ENCODE measurements around the gene RARB. TPM values are rescaled to one million over a fixed set of nuclear protein-coding genes. Genes with fewer than 3 reads are reported as not detected.

Gene RARB
- total RNA-seq, 2 experiments from 2014 or later, result not detected

GRCh38 chr3:25385807-25386460 lies 42.1 kb upstream of the RARB start:
- DNase-seq (no peak), ATAC-seq (no peak)
- no peaks in the 10 kb centered on the region for H3K36me3 Mint-ChIP-seq (ENCODE audit: low read depth)
- TF ChIP-seq CTCF (IDR thresholded peaks at IDR 0.05), result no peak
- H3K27me3 Mint-ChIP-seq, result peaks cover 4% of the 10 kb centered on the region
- H3K9me3 Mint-ChIP-seq, result no peaks in the 10 kb centered on the region
- H3K4me3 Mint-ChIP-seq, result no peak overlapping the region
- intact Hi-C loops (cut with micrococcal nuclease), result no loop called here
- H3K27ac Mint-ChIP-seq, result no peak overlapping the region
- no peaks in the 10 kb centered on the region for H3K4me1 Mint-ChIP-seq (ENCODE audit: low read depth)
- ChIA-PET POLR2A (no interaction called here), CTCF (no interaction called here)

- peaks cover 4% of the 10 kb centered on the region for H3K9me3 Mint-ChIP-seq
- ChIA-PET CTCF (no interaction called here), POLR2A (no interaction called here)
Observed at GRCh38 chr3:25386686-25387255, 41.3 kb upstream of the RARB start.

GRCh38 chr3:25390605-25391004 lies 37.5 kb upstream of the RARB start:
- TF ChIP-seq CTCF (IDR thresholded peaks at IDR 0.05), result no peak
- intact Hi-C loops (cut with micrococcal nuclease), result no loop called here
- Mint-ChIP-seq H3K36me3 (ENCODE audit: low read depth) (no peaks in the 10 kb centered on the region), H3K27me3 (peaks cover 4% of the 10 kb centered on the region), H3K4me1 (ENCODE audit: low read depth) (no peaks in the 10 kb centered on the region), H3K27ac (no peak overlapping the region), H3K4me3 (no peak overlapping the region), H3K9me3 (peaks cover 11% of the 10 kb centered on the region)
- ATAC-seq (no peak), DNase-seq (no peak)
- ChIA-PET POLR2A (interaction anchor here (0.7 kb wide), 1 partner anchor 213 kb away, joined by 3 read pairs; no protein-coding TSS in a partner anchor), CTCF (no interaction called here)

More at GRCh38 chr3:25386686-25387255, 41.3 kb upstream of the RARB start:
- Mint-ChIP-seq H3K27me3 (peaks cover 4% of the 10 kb centered on the region), H3K27ac (no peak overlapping the region), H3K36me3 (ENCODE audit: low read depth) (no peaks in the 10 kb centered on the region), H3K4me3 (no peak overlapping the region), H3K4me1 (ENCODE audit: low read depth) (no peaks in the 10 kb centered on the region)
- ATAC-seq, result no peak
- intact Hi-C loops (cut with micrococcal nuclease), result no loop called here
- no peak for TF ChIP-seq CTCF (IDR thresholded peaks at IDR 0.05)
- no peak for DNase-seq

- peaks cover 10% of the 10 kb centered on the region for H3K9me3 Mint-ChIP-seq
- TF ChIP-seq CTCF (IDR thresholded peaks at IDR 0.05), result no peak
- H3K27me3 Mint-ChIP-seq, result no peaks in the 10 kb centered on the region
- H3K36me3 Mint-ChIP-seq (ENCODE audit: low read depth), result no peaks in the 10 kb centered on the region
- H3K27ac Mint-ChIP-seq, result no peak overlapping the region
- intact Hi-C loops (cut with micrococcal nuclease), result no loop called here
- ATAC-seq (no peak), DNase-seq (no peak)
- no peak overlapping the region for H3K4me3 Mint-ChIP-seq
- ChIA-PET POLR2A (no interaction called here), CTCF (interaction anchor here (1.5 kb wide), 1 partner anchor 46 kb away, joined by 4 read pairs; no protein-coding TSS in a partner anchor)
- no peaks in the 10 kb centered on the region for H3K4me1 Mint-ChIP-seq (ENCODE audit: low read depth)
Observed at GRCh38 chr3:25396251-25396650, 31.8 kb upstream of the RARB start.

- Mint-ChIP-seq H3K4me1 (ENCODE audit: low read depth) (no peaks in the 10 kb centered on the region), H3K27ac (no peak overlapping the region), H3K9me3 (peaks cover 9% of the 10 kb centered on the region), H3K36me3 (ENCODE audit: low read depth) (no peaks in the 10 kb centered on the region), H3K27me3 (peaks cover 2% of the 10 kb centered on the region), H3K4me3 (no peak overlapping the region)
- intact Hi-C loops (cut with micrococcal nuclease), result no loop called here
- no peak for DNase-seq
- ChIA-PET CTCF (no interaction called here), POLR2A (no interaction called here)
- no peak for TF ChIP-seq CTCF (IDR thresholded peaks at IDR 0.05)
- no peak for ATAC-seq
Observed at GRCh38 chr3:25396686-25397085, 31.4 kb upstream of the RARB start.

All from activated CD8-positive, alpha-beta T cell treated with anti-CD3 and anti-CD28 coated beads for 36 hours (primary cell).